Measurements from ENCODE around the gene CDC14C. TPM values are rescaled to one million over a fixed set of nuclear protein-coding genes. Genes with fewer than 3 reads are reported as not detected.
"Not testable (repeated sequence)": the region's sequence is repeated elsewhere in the genome, so short reads cannot be mapped to it uniquely, and the experiment has no call there.

The CDC14C gene
- total RNA-seq = not detected

GRCh38 chr7:48924433-48924832, at the start of gene CDC14C:
CDC14C (plus strand) TSS chr7:48924547; CDS start chr7:48924673, 126 bp downstream.
- DNase-seq (ENCODE audit: low spot score) = no peak

GRCh38 chr7:48875045-48875916, 49.1 kb upstream of the CDC14C start:
- DNase-seq (ENCODE audit: low spot score) = no peak

GRCh38 chr7:48876087-48876486, 48.3 kb upstream of the CDC14C start:
- no peak for DNase-seq (ENCODE audit: low spot score)

- no peak for DNase-seq (ENCODE audit: low spot score)
Measured at GRCh38 chr7:48880851-48881250, 43.5 kb upstream of the CDC14C start.

GRCh38 chr7:48887500-48887899, 36.8 kb upstream of the CDC14C start:
- DNase-seq (ENCODE audit: low spot score) = no peak

- no peak for DNase-seq (ENCODE audit: low spot score)
Measured at GRCh38 chr7:48894574-48894973, 29.8 kb upstream of the CDC14C start.

GRCh38 chr7:48899932-48900331, 24.4 kb upstream of the CDC14C start:
- no peak for DNase-seq (ENCODE audit: low spot score)

GRCh38 chr7:48901966-48902365, 22.4 kb upstream of the CDC14C start:
- DNase-seq (ENCODE audit: low spot score) = no peak

GRCh38 chr7:48904975-48905374, 19.4 kb upstream of the CDC14C start:
- no peak for DNase-seq (ENCODE audit: low spot score)

- DNase-seq (ENCODE audit: low spot score) = not testable (repeated sequence)
Measured at GRCh38 chr7:48905686-48906085, 18.7 kb upstream of the CDC14C start.

- not testable (repeated sequence) for DNase-seq (ENCODE audit: low spot score)
Measured at GRCh38 chr7:48909887-48910286, 14.5 kb upstream of the CDC14C start.

- no peak for DNase-seq (ENCODE audit: low spot score)
Measured at GRCh38 chr7:48931481-48931880, 7.1 kb downstream of the CDC14C start.

GRCh38 chr7:48932126-48932910, 8.0 kb downstream of the CDC14C start:
- DNase-seq (ENCODE audit: low spot score) = no peak

GRCh38 chr7:48933549-48934085, 9.3 kb downstream of the CDC14C start:
- no peak for DNase-seq (ENCODE audit: low spot score)

GRCh38 chr7:48938539-48939295, 14.4 kb downstream of the CDC14C start:
- DNase-seq (ENCODE audit: low spot score) = no peak

GRCh38 chr7:48943279-48943990, 19.1 kb downstream of the CDC14C start:
- no peak for DNase-seq (ENCODE audit: low spot score)

- DNase-seq (ENCODE audit: low spot score) = no peak
Measured at GRCh38 chr7:48955916-48956315, 31.6 kb downstream of the CDC14C start.

GRCh38 chr7:48959676-48960075, 35.3 kb downstream of the CDC14C start:
- no peak for DNase-seq (ENCODE audit: low spot score)

- no peak for DNase-seq (ENCODE audit: low spot score)
Measured at GRCh38 chr7:48962821-48963505, 38.6 kb downstream of the CDC14C start.

- no peak for DNase-seq (ENCODE audit: low spot score)
Measured at GRCh38 chr7:48964074-48964473, 39.7 kb downstream of the CDC14C start.

GRCh38 chr7:48971173-48971572, 46.8 kb downstream of the CDC14C start:
- no peak for DNase-seq (ENCODE audit: low spot score)
